DND-41 (cell line): Measurements from ENCODE around the gene IFNA10.
"Not testable (repeated sequence)": the region's sequence is repeated elsewhere in the genome, so short reads cannot be mapped to it uniquely, and the experiment has no call there.

Source experiments
- ATAC-seq: fragments of 200-7000 bp; cut with Tn5 transposase; 3 replicates; pipeline ENCODE4 v1.9.1; 2021; ENCODE audit warnings: low read depth; ENCODE audit not compliant: insufficient read depth
- DNase-seq: peaks from one replicate; pipeline ENCODE4 v3.0.0-alpha.2; 2020
- H2AFZ ChIP-seq: 2 replicates; pipeline ENCODE4 v1.6.0; 2012; ENCODE audit warnings: low read depth, low read length
- H3K27ac ChIP-seq: 2 replicates; pipeline ENCODE4 v1.5.1; 2012; ENCODE audit warnings: low read length, inconsistent platforms
- H3K27me3 ChIP-seq: fragments of 200-600 bp; sonication (generic); 2 replicates; pipeline ENCODE4 v1.6.0; 2012; ENCODE audit warnings: low read length, mild to moderate bottlenecking, inconsistent platforms; ENCODE audit not compliant: insufficient read depth, poor library complexity
- H3K36me3 ChIP-seq: 2 replicates; pipeline ENCODE4 v1.5.1; 2012; ENCODE audit warnings: low read length, inconsistent platforms; ENCODE audit not compliant: insufficient read depth
- H3K4me1 ChIP-seq: 2 replicates; pipeline ENCODE4 v1.5.1; 2012; ENCODE audit warnings: mild to moderate bottlenecking, low read length; ENCODE audit not compliant: insufficient read depth
- H3K4me2 ChIP-seq: 2 replicates; pipeline ENCODE4 v1.6.0; 2012; ENCODE audit warnings: mild to moderate bottlenecking, moderate library complexity, low read length, inconsistent platforms; ENCODE audit not compliant: insufficient read depth
- H3K4me3 ChIP-seq, 2 experiments: fragments of 200-600 bp in 1 of 2; shearing (Covaris generic) in 1 of 2; 2 replicates each; pipeline ENCODE4 v1.5.1; 2012 to 2016; ENCODE audit warnings: inconsistent platforms in 2 of 2, low read length in 2 of 2, mild to moderate bottlenecking in 2 of 2, low read depth in 1 of 2, moderate library complexity in 1 of 2
- H3K79me2 ChIP-seq: 2 replicates; pipeline ENCODE4 v1.6.0; 2012; ENCODE audit warnings: low read length, inconsistent platforms; ENCODE audit not compliant: insufficient read depth
- H3K9ac ChIP-seq: 2 replicates; pipeline ENCODE4 v1.6.0; 2012; ENCODE audit warnings: low read depth, mild to moderate bottlenecking, inconsistent platforms, low read length, moderate library complexity
- H3K9me3 ChIP-seq: 2 replicates; pipeline ENCODE4 v1.5.1; 2012; ENCODE audit warnings: low read length, moderate library complexity, mild to moderate bottlenecking, inconsistent platforms; ENCODE audit not compliant: insufficient read depth, severe bottlenecking
- H4K20me1 ChIP-seq: 2 replicates; pipeline ENCODE4 v1.6.0; 2012; ENCODE audit warnings: low read length; ENCODE audit not compliant: insufficient read depth
- EZH2 ChIP-seq: IDR thresholded peaks from 3 replicates; pipeline ENCODE4 v1.6.1; 2012; ENCODE audit warnings: borderline replicate concordance, low read depth, mild to moderate bottlenecking, moderate library complexity, low read length, inconsistent platforms; ENCODE audit not compliant: severe bottlenecking
- TF ChIP-seq, protein P1 (sequence below): IDR thresholded peaks from 2 replicates; pipeline ENCODE4 v1.5.1; 2012; ENCODE audit warnings: borderline replicate concordance, low read length, moderate library complexity, mild to moderate bottlenecking; ENCODE audit not compliant: poor library complexity, severe bottlenecking; ENCODE audit errors: extremely low read depth

Gene IFNA10

DNA sequence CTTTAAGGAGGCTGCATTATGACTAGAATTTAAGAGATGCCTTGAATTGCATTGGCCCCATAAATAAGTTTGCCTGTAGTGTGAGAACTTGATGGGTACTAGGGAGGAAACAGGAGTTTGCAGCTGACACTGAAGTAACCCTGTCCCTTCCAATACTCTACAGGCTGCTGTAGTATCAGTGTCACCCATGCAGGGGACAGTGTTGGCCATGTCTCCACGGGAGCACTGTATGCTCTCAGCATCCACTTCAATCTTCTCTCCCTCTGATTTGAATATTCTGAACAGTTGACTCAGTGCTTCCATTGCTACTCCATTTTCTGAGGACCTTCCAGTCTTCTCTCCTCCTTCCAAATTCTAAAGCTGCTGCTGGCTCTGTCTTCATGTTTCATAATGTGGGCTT lies 44.2 kb upstream of the IFNA10 start:
- Histone ChIP-seq H2AFZ (no peak overlapping the region), H3K4me2 (no peak overlapping the region), H3K36me3 (no peaks in the 10 kb centered on the region), H3K9ac (no peak overlapping the region), H3K27me3 (peaks cover 18% of the 10 kb centered on the region), H3K4me1 (peaks cover 10% of the 10 kb centered on the region), H3K79me2 (no peaks in the 10 kb centered on the region), H3K27ac (no peak overlapping the region), H3K9me3 (no peaks in the 10 kb centered on the region), H4K20me1 (no peaks in the 10 kb centered on the region), H3K4me3 (no peak overlapping the region)
- TF ChIP-seq, protein P1, sequence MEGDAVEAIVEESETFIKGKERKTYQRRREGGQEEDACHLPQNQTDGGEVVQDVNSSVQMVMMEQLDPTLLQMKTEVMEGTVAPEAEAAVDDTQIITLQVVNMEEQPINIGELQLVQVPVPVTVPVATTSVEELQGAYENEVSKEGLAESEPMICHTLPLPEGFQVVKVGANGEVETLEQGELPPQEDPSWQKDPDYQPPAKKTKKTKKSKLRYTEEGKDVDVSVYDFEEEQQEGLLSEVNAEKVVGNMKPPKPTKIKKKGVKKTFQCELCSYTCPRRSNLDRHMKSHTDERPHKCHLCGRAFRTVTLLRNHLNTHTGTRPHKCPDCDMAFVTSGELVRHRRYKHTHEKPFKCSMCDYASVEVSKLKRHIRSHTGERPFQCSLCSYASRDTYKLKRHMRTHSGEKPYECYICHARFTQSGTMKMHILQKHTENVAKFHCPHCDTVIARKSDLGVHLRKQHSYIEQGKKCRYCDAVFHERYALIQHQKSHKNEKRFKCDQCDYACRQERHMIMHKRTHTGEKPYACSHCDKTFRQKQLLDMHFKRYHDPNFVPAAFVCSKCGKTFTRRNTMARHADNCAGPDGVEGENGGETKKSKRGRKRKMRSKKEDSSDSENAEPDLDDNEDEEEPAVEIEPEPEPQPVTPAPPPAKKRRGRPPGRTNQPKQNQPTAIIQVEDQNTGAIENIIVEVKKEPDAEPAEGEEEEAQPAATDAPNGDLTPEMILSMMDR = no peak
- TF ChIP-seq EZH2 = no peak
- ATAC-seq (no peak), DNase-seq (no peak)

DNA sequence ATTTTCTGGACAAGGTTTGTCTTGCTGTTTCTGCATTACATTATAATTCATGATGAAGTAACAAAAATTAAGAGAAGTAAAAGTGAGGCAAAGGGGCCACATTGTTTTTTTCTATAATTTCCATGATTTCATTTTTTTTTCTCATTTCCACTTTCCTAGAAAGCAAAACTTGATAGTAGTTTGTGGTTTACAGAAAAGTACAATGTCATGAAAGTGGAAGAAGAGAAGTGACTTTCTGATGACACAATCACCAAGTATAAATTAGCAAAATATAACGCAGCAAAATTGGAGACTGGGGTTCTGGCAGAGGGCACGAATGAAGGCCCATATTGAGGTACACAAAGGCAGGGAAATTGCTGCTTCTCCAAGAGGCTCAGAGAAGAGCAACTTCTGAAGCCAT lies 37.9 kb upstream of the IFNA10 start:
- peaks cover 8% of the 10 kb centered on the region for H3K27me3 ChIP-seq
- DNase-seq = no peak
- no peak overlapping the region for H3K9ac ChIP-seq
- H4K20me1 ChIP-seq = no peaks in the 10 kb centered on the region
- no peak overlapping the region for H3K4me3 ChIP-seq
- no peaks in the 10 kb centered on the region for H3K4me1 ChIP-seq
- H3K4me2 ChIP-seq = no peak overlapping the region
- no peak overlapping the region for H2AFZ ChIP-seq
- no peak for ATAC-seq
- H3K27ac ChIP-seq = no peak overlapping the region
- no peaks in the 10 kb centered on the region for H3K9me3 ChIP-seq
- H3K79me2 ChIP-seq = no peaks in the 10 kb centered on the region
- H3K36me3 ChIP-seq = no peaks in the 10 kb centered on the region
- TF ChIP-seq, protein P1 = no peak
- TF ChIP-seq EZH2 = no peak

DNA sequence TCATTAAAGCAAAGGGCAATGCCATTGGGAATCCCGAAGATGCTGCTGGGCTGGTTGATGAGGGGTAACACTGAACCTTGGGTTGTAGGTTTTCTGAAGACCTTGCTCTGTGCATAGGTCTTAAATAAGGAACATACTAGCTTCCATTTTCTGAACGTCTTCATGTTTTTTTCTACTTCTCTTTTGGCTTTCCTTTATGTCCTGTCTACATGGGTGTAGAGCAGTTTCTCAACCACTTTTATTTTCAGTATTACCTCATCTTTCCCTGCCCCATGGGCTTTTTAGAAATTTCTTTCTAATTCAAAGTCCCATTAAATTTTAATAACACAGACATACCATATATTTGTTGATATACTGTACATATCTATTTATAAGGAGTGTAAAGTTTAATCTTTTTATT lies 33.0 kb upstream of the IFNA10 start, which contains the start of gene IFNA14:
Gene IFNA14, minus strand, starts transcription at position 95 of the 400 bp plus-strand sequence. Its CDS starts 70 bp downstream, at position 25.
- Histone ChIP-seq H2AFZ (no peak within 1 kb of the TSS), H3K4me3 (no peak within 1 kb of the TSS), H3K4me1 (no peaks in the 10 kb centered on the region), H3K4me2 (no peak within 1 kb of the TSS), H3K27ac (no peak within 1 kb of the TSS), H4K20me1 (no peaks in the 10 kb centered on the region), H3K9ac (no peak within 1 kb of the TSS), H3K79me2 (no peaks in the 10 kb centered on the region), H3K27me3 (peaks cover 18% of the 10 kb centered on the region), H3K9me3 (no peaks in the 10 kb centered on the region), H3K36me3 (no peaks in the 10 kb centered on the region)
- ATAC-seq (no peak), DNase-seq (no peak)
- TF ChIP-seq EZH2 = no peak
- TF ChIP-seq, protein P1 = no peak

DNA sequence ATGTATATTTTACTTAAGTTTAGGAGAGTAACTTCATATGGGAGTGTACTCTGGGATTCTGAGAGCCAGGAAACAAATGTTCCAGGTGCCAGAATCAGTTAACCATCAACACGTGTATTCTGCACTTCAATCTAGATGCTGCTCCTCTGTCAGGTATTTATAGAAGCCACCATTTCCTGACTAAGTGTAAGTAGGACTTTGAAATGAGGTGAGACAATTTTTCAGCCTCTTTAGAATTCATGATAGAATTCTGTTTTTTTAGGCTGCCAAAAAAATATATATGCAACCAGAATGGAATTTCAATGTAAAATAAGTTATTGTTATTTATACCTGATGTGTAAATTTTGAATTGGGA lies 29.4 kb upstream of the IFNA10 start:
- H3K4me2 ChIP-seq, H3K79me2 ChIP-seq, DNase-seq, H3K27ac ChIP-seq, H3K9ac ChIP-seq, H4K20me1 ChIP-seq, H3K9me3 ChIP-seq, H2AFZ ChIP-seq, H3K4me1 ChIP-seq, H3K36me3 ChIP-seq, H3K4me3 ChIP-seq: not testable (repeated sequence)
- 0 out of 3 replicates have a peak, but pooled peaks have one; percentile 29 for ATAC-seq
- H3K27me3 ChIP-seq = peaks cover 17% of the 10 kb centered on the region
